Coronary artery (tissue), 2 donors: ENCODE data around the gene ABR.

Experiments used
- DNase-seq: peaks from one replicate; pipeline ENCODE4 v3.0.0-alpha.2; 2017; ENCODE audit warnings: low spot score
- H3K27ac ChIP-seq, 2 donors: fragments of 200-600 bp; sonication (generic); one replicate each; pipeline ENCODE4 v1.5.1; 2016 to 2019
- H3K4me3 ChIP-seq: fragments of 200-600 bp; sonication (generic); 2 replicates; pipeline ENCODE4 v1.5.1; 2016; ENCODE audit warnings: mild to moderate bottlenecking, moderate library complexity
- CTCF ChIP-seq: fragments of 200-600 bp; sonication (generic); IDR thresholded peaks from one replicate; pipeline ENCODE4 v1.5.1; 2019; ENCODE audit warnings: antibody characterized with exemption

The ABR gene

DNA sequence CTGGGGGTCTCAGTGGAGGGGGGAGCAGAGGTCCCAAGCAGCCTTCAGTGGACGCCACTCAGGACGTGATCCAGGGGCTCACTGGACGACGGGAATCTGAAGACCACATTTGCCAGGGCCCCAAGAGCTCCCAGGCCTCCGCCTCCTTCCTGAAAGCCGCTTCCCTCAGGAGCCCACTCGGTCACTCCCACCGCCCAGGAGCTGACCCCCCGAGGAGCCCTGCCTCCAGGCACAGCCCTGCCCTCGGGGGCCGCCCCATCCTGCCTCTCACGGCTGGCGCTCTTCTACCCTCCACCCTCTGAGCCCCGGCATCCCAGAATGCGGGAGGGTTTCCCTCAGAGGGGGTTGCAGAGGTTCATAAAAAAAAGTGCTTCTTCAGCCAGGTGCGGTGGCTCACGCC lies 158.6 kb downstream of the ABR start:
- no peak for DNase-seq
- no peak for TF ChIP-seq CTCF
- Histone ChIP-seq H3K4me3 (no peak overlapping the region), H3K27ac (peak overlapping the region; percentile 86 to 98)

DNA sequence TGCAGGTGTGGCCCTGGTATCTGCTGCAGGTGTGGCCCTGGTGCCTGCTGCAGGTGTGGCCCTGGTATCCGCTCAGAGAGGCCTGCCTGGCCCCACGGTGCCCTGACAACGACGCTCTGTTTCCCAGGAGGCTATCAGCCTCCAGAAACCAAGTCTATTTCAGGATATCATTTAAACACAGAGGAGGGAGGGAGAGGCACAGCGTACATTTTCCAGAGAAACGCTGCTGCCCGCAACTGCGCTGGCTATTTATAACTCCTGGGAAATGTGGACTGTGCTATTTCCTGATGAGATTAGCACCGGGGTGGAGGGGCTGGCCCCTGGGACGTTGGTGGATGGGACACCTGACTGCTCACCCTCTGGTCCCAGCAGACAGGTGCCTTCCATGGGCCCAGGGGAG lies 160.3 kb downstream of the ABR start:
- peak overlapping the region; percentile 45 for H3K4me3 ChIP-seq
- H3K27ac ChIP-seq = peak overlapping the region; percentile 86 to 98
- TF ChIP-seq CTCF = no peak
- DNase-seq = peak; percentile 86

GRCh38 chr17:1018547-1018946 lies 161.2 kb downstream of the ABR start:
- H3K27ac ChIP-seq = peak overlapping the region; percentile 86 to 98
- no peak for DNase-seq
- H3K4me3 ChIP-seq = no peak overlapping the region
- no peak for TF ChIP-seq CTCF

- TF ChIP-seq CTCF = no peak
- Histone ChIP-seq H3K4me3 (no peak overlapping the region), H3K27ac (peak overlapping the region in 1 of 2 donors; percentile 18)
- DNase-seq = peak; percentile 64
Observed at GRCh38 chr17:1013729-1014090, 166.1 kb downstream of the ABR start.

DNA sequence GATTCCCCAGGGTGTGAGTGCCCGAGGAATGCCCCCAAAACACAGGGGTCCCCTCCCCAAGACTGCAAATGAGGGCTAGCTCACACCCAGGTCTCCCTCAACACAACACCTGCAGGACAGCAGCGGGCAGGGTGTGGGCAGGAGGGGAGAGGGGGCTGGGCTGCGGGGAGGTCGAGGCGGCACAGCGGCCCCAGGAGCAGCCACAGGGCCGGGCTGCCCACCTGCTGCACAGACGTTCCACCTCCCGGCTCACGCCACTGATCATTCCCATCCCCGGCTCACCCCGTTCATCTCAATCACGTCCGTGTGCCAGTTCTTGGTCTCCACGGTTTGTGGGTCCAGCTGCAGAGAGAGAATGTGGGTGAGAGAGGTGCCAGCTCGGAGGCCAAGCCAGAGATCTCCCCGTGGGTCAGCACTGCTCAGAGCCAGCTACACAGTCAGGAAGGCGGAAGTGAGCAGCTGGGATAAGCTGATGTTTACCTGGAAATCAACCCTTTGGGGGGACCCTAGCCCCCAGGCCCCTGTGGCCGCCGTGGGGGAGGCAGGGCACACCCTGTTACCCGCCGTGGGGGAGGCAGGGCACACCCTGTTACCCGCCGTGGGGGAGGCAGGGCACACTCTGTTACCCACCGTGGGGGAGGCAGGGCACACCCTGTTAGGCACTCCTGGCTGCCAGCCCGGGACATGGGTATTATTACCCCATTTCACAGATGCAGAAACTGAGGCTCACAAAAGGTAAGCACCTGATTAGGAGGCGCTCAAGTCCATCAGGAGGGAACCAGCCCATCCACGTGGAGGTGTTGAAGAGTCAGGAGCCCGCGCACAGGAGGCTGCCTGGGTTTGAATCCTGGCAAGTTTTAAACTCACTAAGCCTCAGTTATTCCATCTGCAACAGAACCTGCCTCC lies 166.7 kb downstream of the ABR start:
- DNase-seq = peak; percentile 67
- Histone ChIP-seq H3K27ac (peak overlapping the region; percentile 10 to 18), H3K4me3 (no peak overlapping the region)

DNA sequence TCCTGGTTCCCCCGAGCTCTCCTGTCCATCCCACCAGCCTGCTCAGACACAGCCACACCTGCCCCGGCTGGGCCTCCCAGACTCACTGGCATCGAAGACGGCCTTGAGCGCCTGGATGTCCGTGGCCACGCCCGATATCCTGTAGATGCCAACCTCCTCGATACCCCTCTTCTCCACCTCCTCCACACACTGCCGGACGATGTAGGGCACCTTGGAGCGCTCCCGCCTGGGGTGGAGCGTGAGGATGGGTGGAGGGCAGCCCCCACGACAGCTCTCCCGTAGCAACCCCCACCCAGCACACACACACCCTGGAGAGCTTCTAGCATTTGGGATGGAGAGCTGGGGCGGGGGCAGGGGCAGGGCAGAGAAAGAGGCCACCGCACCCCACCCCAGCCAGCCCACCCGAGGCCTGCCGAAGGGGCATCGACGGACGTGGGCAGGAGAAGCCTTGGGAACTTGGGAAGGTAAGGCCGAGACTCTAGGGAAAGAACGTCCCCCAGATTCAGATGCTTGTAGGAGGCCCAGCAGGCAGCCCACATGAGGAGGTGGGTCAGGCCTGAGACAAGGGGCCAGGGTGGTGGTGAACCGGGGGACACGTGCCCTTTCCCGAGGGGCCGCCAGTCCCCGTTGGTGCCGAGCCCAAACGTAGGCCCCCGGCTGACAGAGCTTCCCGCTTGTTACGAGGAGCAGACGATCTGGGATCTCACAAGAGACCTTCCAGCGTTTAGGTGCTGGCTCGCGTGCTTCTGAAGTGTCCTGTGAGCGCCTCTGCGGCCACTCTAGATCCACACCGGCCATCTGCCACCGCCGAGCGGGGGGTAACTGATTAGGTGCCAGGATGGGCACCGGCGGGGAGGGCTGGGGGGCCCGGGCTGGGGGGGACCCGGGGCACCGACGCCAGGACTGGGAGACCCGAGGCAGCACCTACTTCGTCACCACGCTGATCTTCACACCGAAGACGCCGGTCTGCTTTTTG lies 167.7 kb downstream of the ABR start:
- DNase-seq = peak; percentile 71
- Histone ChIP-seq H3K4me3 (no peak overlapping the region), H3K27ac (peak overlapping the region; percentile 7 to 23)
- no peak for TF ChIP-seq CTCF

More for the DNA sequence above, 166.7 kb downstream of the ABR start:
- no peak for TF ChIP-seq CTCF
